Gastrocnemius medialis (tissue), 4 donors: ENCODE measurements around the gene KRT75.

ENCODE experiments used
- POLR2A ChIP-seq, 2 donors: fragments of 450-650 bp; IDR thresholded peaks; one replicate each; pipeline ENCODE4 v1.6.1; 2017; ENCODE audit warnings: antibody characterized with exemption in 2 of 2, mild to moderate bottlenecking in 2 of 2, moderate library complexity in 2 of 2
- TF ChIP-seq, protein P1 (sequence below), 5 experiments: fragments of 450-650 bp in 3 of 5; fragments of 200-600 bp in 2 of 5; sonication (generic) in 2 of 5; IDR thresholded peaks in 4 of 5; conservative IDR thresholded peaks in 1 of 5; 1 replicate in 4 of 5; 2 replicates in 1 of 5; pipeline ENCODE4 v1.5.1; 2016 to 2019; ENCODE audit warnings: antibody characterized with exemption in 5 of 5, mild to moderate bottlenecking in 3 of 5, moderate library complexity in 3 of 5

DNA sequence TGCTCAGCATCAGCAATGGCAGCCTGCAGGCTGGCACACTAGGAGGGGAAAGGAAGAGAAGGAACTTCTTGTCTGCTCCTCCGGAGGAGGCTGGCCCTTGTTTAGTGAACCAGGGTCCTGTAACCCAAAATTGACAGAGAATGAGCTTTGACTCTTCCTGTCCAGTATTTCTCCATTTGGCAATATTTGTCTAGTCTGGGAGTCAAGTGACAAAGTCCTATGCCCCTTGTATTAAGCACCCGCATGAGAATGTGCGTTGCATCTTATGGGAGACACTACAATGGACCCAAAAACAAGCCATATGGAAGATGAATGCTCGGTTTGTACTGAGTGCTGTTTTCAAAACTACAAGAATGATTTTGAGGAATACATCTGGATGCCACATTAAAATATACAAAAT is 35.7 kb upstream of the KRT75 start:
- TF ChIP-seq, protein P1, sequence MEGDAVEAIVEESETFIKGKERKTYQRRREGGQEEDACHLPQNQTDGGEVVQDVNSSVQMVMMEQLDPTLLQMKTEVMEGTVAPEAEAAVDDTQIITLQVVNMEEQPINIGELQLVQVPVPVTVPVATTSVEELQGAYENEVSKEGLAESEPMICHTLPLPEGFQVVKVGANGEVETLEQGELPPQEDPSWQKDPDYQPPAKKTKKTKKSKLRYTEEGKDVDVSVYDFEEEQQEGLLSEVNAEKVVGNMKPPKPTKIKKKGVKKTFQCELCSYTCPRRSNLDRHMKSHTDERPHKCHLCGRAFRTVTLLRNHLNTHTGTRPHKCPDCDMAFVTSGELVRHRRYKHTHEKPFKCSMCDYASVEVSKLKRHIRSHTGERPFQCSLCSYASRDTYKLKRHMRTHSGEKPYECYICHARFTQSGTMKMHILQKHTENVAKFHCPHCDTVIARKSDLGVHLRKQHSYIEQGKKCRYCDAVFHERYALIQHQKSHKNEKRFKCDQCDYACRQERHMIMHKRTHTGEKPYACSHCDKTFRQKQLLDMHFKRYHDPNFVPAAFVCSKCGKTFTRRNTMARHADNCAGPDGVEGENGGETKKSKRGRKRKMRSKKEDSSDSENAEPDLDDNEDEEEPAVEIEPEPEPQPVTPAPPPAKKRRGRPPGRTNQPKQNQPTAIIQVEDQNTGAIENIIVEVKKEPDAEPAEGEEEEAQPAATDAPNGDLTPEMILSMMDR (IDR thresholded peaks at IDR 0.05 in 4 of 5, conservative IDR thresholded peaks at IDR 0.05 in 1 of 5) = no peak
- TF ChIP-seq POLR2A (IDR thresholded peaks at IDR 0.05) = no peak
